CD4-positive, CD25-positive, alpha-beta regulatory T cell (primary cell): ENCODE measurements around the gene MAP3K14. TPM values are rescaled to one million over a fixed set of nuclear protein-coding genes. Genes with fewer than 3 reads are reported as not detected.

Experiments used
- ATAC-seq, 2 donors: fragments of 150-1000 bp; cut with Tn5 transposase; one replicate each; pipeline ENCODE4 v1.10.0; 2021; ENCODE audit warnings: low read depth in 2 of 2, moderate number of reproducible peaks in 2 of 2, moderate library complexity in 1 of 2
- DNase-seq, 3 donors: peaks; one replicate each; pipeline versions ENCODE4 v3.0.0 to v3.0.0-alpha.2; 2012 to 2022; ENCODE audit warnings: mixed read lengths in 1 of 3
- H3K27ac ChIP-seq: one replicate; pipeline ENCODE4 v1.7.0; 2013; ENCODE audit warnings: mild to moderate bottlenecking, low read length; ENCODE audit not compliant: insufficient read depth, poor library complexity, severe bottlenecking
- H3K27me3 ChIP-seq: one replicate; pipeline ENCODE4 v1.7.0; 2013; ENCODE audit warnings: low read length; ENCODE audit not compliant: control insufficient read depth, insufficient read depth
- H3K36me3 ChIP-seq: one replicate; pipeline ENCODE4 v1.7.0; 2013; ENCODE audit warnings: mild to moderate bottlenecking, low read length, moderate library complexity; ENCODE audit not compliant: control insufficient read depth, insufficient read depth
- H3K4me1 ChIP-seq: 2 replicates; pipeline ENCODE4 v1.7.0; 2013; ENCODE audit warnings: mild to moderate bottlenecking, low read length; ENCODE audit not compliant: insufficient read depth, control insufficient read depth, poor library complexity, severe bottlenecking
- H3K4me3 ChIP-seq: one replicate; pipeline ENCODE4 v1.7.0; 2013; ENCODE audit warnings: low read depth, mild to moderate bottlenecking, low read length, moderate library complexity
- H3K9me3 ChIP-seq, 2 experiments: 1 replicate in 1 of 2; 2 replicates in 1 of 2; pipeline ENCODE4 v1.7.0; 2013; ENCODE audit warnings: low read length in 2 of 2, mild to moderate bottlenecking in 1 of 2, moderate library complexity in 1 of 2; ENCODE audit not compliant: control insufficient read depth in 2 of 2
- H3K27ac Mint-ChIP-seq, 3 donors: one replicate each; pipeline ENCODE4 v1.8.0; 2020 to 2022; ENCODE audit warnings: mild to moderate bottlenecking in 3 of 3, mixed read lengths in 3 of 3, moderate library complexity in 2 of 3
- H3K27me3 Mint-ChIP-seq: one replicate; pipeline ENCODE4 v1.8.0; 2022; ENCODE audit warnings: mild to moderate bottlenecking, mixed read lengths
- H3K36me3 Mint-ChIP-seq: one replicate; pipeline ENCODE4 v1.8.0; 2020; ENCODE audit warnings: mixed read lengths
- H3K4me1 Mint-ChIP-seq, 4 donors: one replicate each; pipeline ENCODE4 v1.8.0; 2020 to 2022; ENCODE audit warnings: mixed read lengths in 4 of 4, mild to moderate bottlenecking in 1 of 4
- H3K4me3 Mint-ChIP-seq, 4 donors: one replicate each; pipeline ENCODE4 v1.8.0; 2020 to 2022; ENCODE audit warnings: mild to moderate bottlenecking in 4 of 4, mixed read lengths in 4 of 4, moderate library complexity in 3 of 4
- H3K9me3 Mint-ChIP-seq, 7 donors: one replicate each; pipeline ENCODE4 v1.8.0; 2020 to 2022; ENCODE audit warnings: mixed read lengths in 7 of 7, mild to moderate bottlenecking in 3 of 7, moderate library complexity in 2 of 7
- polyA plus RNA-seq, 4 donors: library from polyadenylated mRNA; unstranded; fragments of 300-500 nt; fragmentation: Illumina TruSeq; gene quantifications; one replicate each; pipeline ENCODE4 v1.2.3, GENCODE V29; 2021
- total RNA-seq: library from RNA; stranded (reverse); gene quantifications from one replicate; pipeline ENCODE4 v1.2.3, GENCODE V29; 2022

Gene MAP3K14
- total and polyA plus RNA-seq, 5 donors from 2014 or later = 5.9 to 61.3 (median 7.2) TPM

GRCh38 chr17:45355087-45355486 lies 38.3 kb upstream of the MAP3K14 start:
- Mint-ChIP-seq H3K4me3 (no peak overlapping the region), H3K27me3 (peaks cover 33% of the 10 kb centered on the region), H3K4me1 (peaks cover 0 to 9% (median 3%) of the 10 kb centered on the region in 4 donors), H3K9me3 (peaks cover 0 to 8% (median 2%) of the 10 kb centered on the region in 7 donors), H3K27ac (no peak overlapping the region), H3K36me3 (peaks cover 4% of the 10 kb centered on the region)
- H3K27me3 ChIP-seq = no peaks in the 10 kb centered on the region
- H3K4me3 ChIP-seq = no peak overlapping the region
- no peak overlapping the region for H3K27ac ChIP-seq
- no peaks in the 10 kb centered on the region for H3K9me3 ChIP-seq
- H3K36me3 ChIP-seq = no peaks in the 10 kb centered on the region
- no peak for DNase-seq
- H3K4me1 ChIP-seq = no peaks in the 10 kb centered on the region
- no peak for ATAC-seq

GRCh38 chr17:45353043-45353442 lies 36.2 kb upstream of the MAP3K14 start:
- peaks cover 4% of the 10 kb centered on the region for H3K36me3 Mint-ChIP-seq
- Histone ChIP-seq H3K36me3 (no peaks in the 10 kb centered on the region), H3K9me3 (no peaks in the 10 kb centered on the region), H3K4me3 (no peak overlapping the region), H3K27me3 (no peaks in the 10 kb centered on the region), H3K27ac (no peak overlapping the region), H3K4me1 (no peaks in the 10 kb centered on the region)
- DNase-seq = no peak
- peaks cover 36% of the 10 kb centered on the region for H3K27me3 Mint-ChIP-seq
- H3K4me3 Mint-ChIP-seq = no peak overlapping the region
- peaks cover 0 to 8% (median 2%) of the 10 kb centered on the region in 7 donors for H3K9me3 Mint-ChIP-seq
- H3K4me1 Mint-ChIP-seq = peaks cover 0 to 7% (median 3%) of the 10 kb centered on the region in 4 donors
- no peak overlapping the region for H3K27ac Mint-ChIP-seq
- ATAC-seq = peak in 1 of 2 donors; percentile 56

- Mint-ChIP-seq H3K36me3 (peaks cover 4% of the 10 kb centered on the region), H3K4me3 (no peak overlapping the region), H3K4me1 (peaks cover 0 to 5% (median 3%) of the 10 kb centered on the region in 4 donors), H3K27ac (no peak overlapping the region), H3K9me3 (peaks cover 0 to 8% (median 2%) of the 10 kb centered on the region in 7 donors), H3K27me3 (peaks cover 31% of the 10 kb centered on the region)
- no peaks in the 10 kb centered on the region for H3K4me1 ChIP-seq
- DNase-seq (no peak), ATAC-seq (no peak)
- H3K27me3 ChIP-seq = no peaks in the 10 kb centered on the region
- no peaks in the 10 kb centered on the region for H3K9me3 ChIP-seq
- H3K27ac ChIP-seq = no peak overlapping the region
- H3K4me3 ChIP-seq = no peak overlapping the region
- H3K36me3 ChIP-seq = no peaks in the 10 kb centered on the region
Observed at GRCh38 chr17:45351831-45352230, 35.0 kb upstream of the MAP3K14 start.

GRCh38 chr17:45347444-45347843 lies 30.6 kb upstream of the MAP3K14 start:
- DNase-seq = no peak
- Mint-ChIP-seq H3K36me3 (no peaks in the 10 kb centered on the region), H3K27ac (no peak overlapping the region), H3K4me1 (no peaks in the 10 kb centered on the region), H3K9me3 (peaks cover 0 to 8% (median 0%) of the 10 kb centered on the region in 7 donors), H3K4me3 (no peak overlapping the region), H3K27me3 (peaks cover 23% of the 10 kb centered on the region)
- H3K27ac ChIP-seq = no peak overlapping the region
- no peaks in the 10 kb centered on the region for H3K36me3 ChIP-seq
- no peaks in the 10 kb centered on the region for H3K9me3 ChIP-seq
- H3K4me3 ChIP-seq = no peak overlapping the region
- ATAC-seq = no peak
- H3K27me3 ChIP-seq = no peaks in the 10 kb centered on the region
- no peaks in the 10 kb centered on the region for H3K4me1 ChIP-seq

GRCh38 chr17:45346216-45347015 lies 29.6 kb upstream of the MAP3K14 start:
- H3K27ac Mint-ChIP-seq = peak overlapping the region in 1 of 3 donors; percentile 26
- ATAC-seq = no peak
- H3K36me3 Mint-ChIP-seq = no peaks in the 10 kb centered on the region

GRCh38 chr17:45345554-45346215 lies 28.9 kb upstream of the MAP3K14 start:
- H3K36me3 Mint-ChIP-seq = no peaks in the 10 kb centered on the region
- no peaks in the 10 kb centered on the region for H3K9me3 ChIP-seq
- H3K4me3 Mint-ChIP-seq = no peak overlapping the region
- no peak overlapping the region for H3K27ac Mint-ChIP-seq
- H3K36me3 ChIP-seq = no peaks in the 10 kb centered on the region
- H3K27me3 Mint-ChIP-seq = peaks cover 19% of the 10 kb centered on the region
- H3K4me1 Mint-ChIP-seq = no peaks in the 10 kb centered on the region
- DNase-seq (no peak), ATAC-seq (no peak)
- no peaks in the 10 kb centered on the region for H3K27me3 ChIP-seq
- no peak overlapping the region for H3K27ac ChIP-seq
- no peak overlapping the region for H3K4me3 ChIP-seq
- peaks cover 0 to 1% (median 0%) of the 10 kb centered on the region in 7 donors for H3K9me3 Mint-ChIP-seq
- no peaks in the 10 kb centered on the region for H3K4me1 ChIP-seq

More at GRCh38 chr17:45346216-45347015, 29.6 kb upstream of the MAP3K14 start:
- no peak for DNase-seq
- Mint-ChIP-seq H3K4me1 (no peaks in the 10 kb centered on the region), H3K4me3 (no peak overlapping the region), H3K27me3 (peaks cover 23% of the 10 kb centered on the region), H3K9me3 (peaks cover 0 to 2% (median 0%) of the 10 kb centered on the region in 7 donors)
- no peak overlapping the region for H3K4me3 ChIP-seq
- H3K9me3 ChIP-seq = no peaks in the 10 kb centered on the region
- H3K4me1 ChIP-seq = no peaks in the 10 kb centered on the region
- no peaks in the 10 kb centered on the region for H3K27me3 ChIP-seq
- H3K36me3 ChIP-seq = no peaks in the 10 kb centered on the region
- H3K27ac ChIP-seq = no peak overlapping the region

GRCh38 chr17:45345246-45345553 lies 28.4 kb upstream of the MAP3K14 start:
- Mint-ChIP-seq H3K4me3 (no peak overlapping the region), H3K36me3 (no peaks in the 10 kb centered on the region), H3K9me3 (no peaks in the 10 kb centered on the region), H3K27me3 (peaks cover 19% of the 10 kb centered on the region), H3K27ac (no peak overlapping the region), H3K4me1 (no peaks in the 10 kb centered on the region)
- no peaks in the 10 kb centered on the region for H3K36me3 ChIP-seq
- ATAC-seq (no peak), DNase-seq (no peak)
- H3K4me1 ChIP-seq = no peaks in the 10 kb centered on the region
- no peak overlapping the region for H3K27ac ChIP-seq
- H3K4me3 ChIP-seq = no peak overlapping the region
- H3K27me3 ChIP-seq = no peaks in the 10 kb centered on the region
- H3K9me3 ChIP-seq = no peaks in the 10 kb centered on the region
